ENCODE measurements around the gene ATG5. TPM values are rescaled to one million over a fixed set of nuclear protein-coding genes. Genes with fewer than 3 reads are reported as not detected.

ATG5 gene
- total RNA-seq, 1 donor from 2014 or later: 32.8 TPM

DNA sequence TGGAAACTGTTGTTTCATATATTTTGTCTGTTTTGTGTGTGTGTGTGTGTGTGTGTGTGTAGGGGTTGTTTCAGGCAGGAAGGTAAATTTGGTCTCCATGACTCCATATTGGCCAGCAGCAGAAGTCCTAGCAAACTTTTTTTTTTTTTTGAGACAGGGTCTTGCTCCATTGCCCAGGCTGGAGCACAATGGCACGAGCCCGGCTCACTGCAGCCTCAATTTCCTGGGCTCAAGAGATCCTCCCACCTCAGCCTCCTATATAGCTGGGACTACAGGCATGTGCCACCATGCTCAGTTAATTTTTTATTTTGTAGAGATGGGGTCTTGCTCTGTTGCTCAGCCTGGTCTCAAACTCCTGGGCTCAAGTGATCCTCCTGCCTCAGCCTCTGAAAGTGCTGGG is 163.7 kb downstream of the ATG5 start:
- TF ChIP-seq CTCF (IDR thresholded peaks at IDR 0.05; ENCODE audit: insufficient read depth, low read length, poor library complexity, severe bottlenecking): no peak
- Histone ChIP-seq H3K27me3 (ENCODE audit: control insufficient read depth, insufficient read depth, low read length) (no peaks in the 10 kb centered on the region), H3K4me3 (ENCODE audit: low read depth, low read length) (no peak overlapping the region)

DNA sequence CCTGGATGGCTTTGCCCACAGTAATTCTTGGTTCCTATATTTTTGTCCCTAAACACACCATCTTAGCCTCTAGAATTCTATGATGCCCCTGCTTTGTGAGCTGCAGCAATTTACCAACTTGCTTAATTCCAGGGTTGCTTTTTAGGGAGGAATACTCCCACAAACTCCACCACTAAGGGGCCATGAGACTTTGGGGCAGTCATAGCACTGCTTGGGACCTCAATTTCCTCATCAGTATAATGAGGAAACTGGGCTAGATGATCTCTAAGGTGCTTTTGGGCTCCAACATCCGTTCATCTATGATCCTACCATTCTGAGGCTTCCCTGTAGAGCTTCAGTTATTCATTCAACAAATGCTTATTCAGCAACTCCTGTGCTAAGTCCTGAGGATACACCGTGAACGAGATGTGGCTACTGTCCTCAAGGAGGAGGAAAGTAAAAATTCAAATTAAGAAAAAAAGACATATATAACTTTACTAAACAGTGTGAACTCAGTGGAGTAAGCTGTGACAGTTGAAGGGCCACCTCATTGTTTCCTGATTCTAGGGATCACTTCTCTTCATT is 164.2 kb downstream of the ATG5 start:
- Histone ChIP-seq H3K27me3 (ENCODE audit: control insufficient read depth, insufficient read depth, low read length) (no peaks in the 10 kb centered on the region), H3K36me3 (ENCODE audit: control insufficient read depth, insufficient read depth, low read length) (no peaks in the 10 kb centered on the region), H3K4me3 (ENCODE audit: low read depth, low read length) (no peak overlapping the region)
- TF ChIP-seq CTCF (IDR thresholded peaks at IDR 0.05; ENCODE audit: insufficient read depth, low read length, poor library complexity, severe bottlenecking): no peak
- no peak for DNase-seq (ENCODE audit: low read depth)

More for the DNA sequence above, 163.7 kb downstream of the ATG5 start:
- H3K36me3 ChIP-seq (ENCODE audit: control insufficient read depth, insufficient read depth, low read length): no peaks in the 10 kb centered on the region
- no peak for DNase-seq (ENCODE audit: low read depth)

GRCh38 chr6:106160189-106160588 is 165.4 kb downstream of the ATG5 start:
- TF ChIP-seq CTCF (IDR thresholded peaks at IDR 0.05; ENCODE audit: insufficient read depth, low read length, poor library complexity, severe bottlenecking): no peak
- DNase-seq (ENCODE audit: low read depth): no peak
- Histone ChIP-seq H3K36me3 (ENCODE audit: control insufficient read depth, insufficient read depth, low read length) (no peaks in the 10 kb centered on the region), H3K4me3 (ENCODE audit: low read depth, low read length) (no peak overlapping the region), H3K27me3 (ENCODE audit: control insufficient read depth, insufficient read depth, low read length) (no peaks in the 10 kb centered on the region)

DNA sequence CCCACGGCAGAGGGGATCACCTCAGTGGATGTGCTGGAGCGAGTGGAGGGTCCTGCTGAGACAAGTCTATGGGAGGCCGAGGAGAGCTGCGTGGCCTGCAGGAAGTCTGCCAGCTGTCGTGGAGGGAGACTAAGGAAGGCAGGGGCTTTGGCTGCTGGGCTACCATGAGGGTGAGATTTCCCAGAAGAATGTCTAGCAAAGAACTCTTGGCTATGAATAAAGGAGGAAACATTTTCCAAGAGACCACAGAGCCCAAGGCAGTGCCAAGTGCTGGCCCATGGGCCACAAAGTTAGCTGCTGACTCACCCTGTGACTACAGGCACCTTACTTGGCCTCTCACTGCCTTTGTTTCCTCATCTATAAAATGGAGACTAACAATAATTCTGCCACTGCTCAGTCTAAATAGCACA is 166.0 kb downstream of the ATG5 start:
- Histone ChIP-seq H3K36me3 (ENCODE audit: control insufficient read depth, insufficient read depth, low read length) (no peaks in the 10 kb centered on the region), H3K4me3 (ENCODE audit: low read depth, low read length) (no peak overlapping the region), H3K27me3 (ENCODE audit: control insufficient read depth, insufficient read depth, low read length) (no peaks in the 10 kb centered on the region)
- no peak for TF ChIP-seq CTCF (IDR thresholded peaks at IDR 0.05; ENCODE audit: insufficient read depth, low read length, poor library complexity, severe bottlenecking)
- DNase-seq (ENCODE audit: low read depth): peak; percentile 53

DNA sequence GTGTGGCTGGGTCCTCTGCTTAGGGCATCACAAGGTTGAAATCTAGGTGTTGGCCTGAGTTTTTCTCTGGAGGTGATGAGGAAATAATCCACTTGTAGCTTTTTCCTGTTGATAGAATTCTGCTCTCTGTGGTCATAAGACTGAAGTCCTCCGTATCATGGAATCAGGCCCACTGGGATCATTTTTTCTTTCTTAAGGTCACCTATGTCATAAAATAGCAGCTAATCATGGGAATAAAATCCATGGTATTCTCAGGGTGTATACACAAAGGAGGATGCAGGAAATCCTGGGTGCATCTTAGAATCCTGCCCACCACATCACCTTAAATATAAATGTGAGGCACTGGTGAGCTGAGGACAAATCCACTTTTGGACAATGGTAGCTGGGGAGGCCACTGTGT is 166.7 kb downstream of the ATG5 start:
- Histone ChIP-seq H3K36me3 (ENCODE audit: control insufficient read depth, insufficient read depth, low read length) (no peaks in the 10 kb centered on the region), H3K27me3 (ENCODE audit: control insufficient read depth, insufficient read depth, low read length) (no peaks in the 10 kb centered on the region), H3K4me3 (ENCODE audit: low read depth, low read length) (no peak overlapping the region)
- DNase-seq (ENCODE audit: low read depth): no peak
- no peak for TF ChIP-seq CTCF (IDR thresholded peaks at IDR 0.05; ENCODE audit: insufficient read depth, low read length, poor library complexity, severe bottlenecking)

DNA sequence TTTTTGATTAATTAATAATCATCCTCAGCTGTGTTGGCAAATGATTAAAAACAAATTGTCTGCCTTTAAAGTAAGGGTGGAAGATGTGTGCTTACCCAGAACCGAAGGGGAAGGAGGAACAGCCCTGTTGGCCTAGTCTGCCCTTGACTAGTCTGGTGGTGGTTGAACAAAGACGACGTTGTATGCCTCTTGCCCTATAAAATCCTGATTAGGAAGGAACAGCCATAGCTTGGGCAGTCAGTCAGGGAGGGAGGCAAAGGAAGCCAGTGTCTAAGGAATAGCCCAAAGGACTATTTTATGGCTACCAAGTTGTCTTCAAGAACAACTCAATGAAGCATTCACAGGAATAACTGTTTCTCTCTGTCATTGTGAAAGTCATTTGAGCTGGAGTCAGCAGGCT is 168.7 kb downstream of the ATG5 start:
- no peaks in the 10 kb centered on the region for H3K27me3 ChIP-seq (ENCODE audit: control insufficient read depth, insufficient read depth, low read length)
- DNase-seq (ENCODE audit: low read depth): no peak

More for the DNA sequence above, 168.7 kb downstream of the ATG5 start:
- no peak overlapping the region for H3K4me3 ChIP-seq (ENCODE audit: low read depth, low read length)
- no peak for TF ChIP-seq CTCF (IDR thresholded peaks at IDR 0.05; ENCODE audit: insufficient read depth, low read length, poor library complexity, severe bottlenecking)
- H3K36me3 ChIP-seq (ENCODE audit: control insufficient read depth, insufficient read depth, low read length): no peaks in the 10 kb centered on the region
